COLO668 (cell line): Measurements from ENCODE around the gene NHEJ1.
A peak's percentile ranks its signal among the peaks of the same experiment; 100 is the strongest.

Source experiments
- DNase-seq: peaks from one replicate; lab custom pipeline; 2025; ENCODE audit not compliant: unreplicated experiment; lab: John Stamatoyannopoulos, UW

Gene NHEJ1

DNA sequence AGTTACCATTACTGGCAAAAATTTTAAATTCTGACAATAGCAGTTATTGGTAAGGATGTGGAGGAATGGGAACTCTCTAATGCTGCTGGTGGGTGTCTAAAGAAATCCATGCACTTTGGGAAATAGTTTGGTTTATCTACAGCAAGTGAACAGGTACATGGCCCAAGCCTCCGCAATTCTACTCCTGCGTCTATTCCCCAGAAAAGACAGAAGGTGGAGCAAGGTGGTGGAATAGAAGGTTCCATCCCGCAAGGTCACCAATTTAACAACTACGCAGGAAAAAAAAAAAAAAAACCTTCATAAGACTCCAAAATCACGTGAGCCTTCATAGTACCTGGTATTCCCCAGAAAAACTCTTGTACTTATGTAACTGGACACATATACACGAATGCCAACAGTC, 125.8 kb downstream of the NHEJ1 start:
- DNase-seq, result no peak

DNA sequence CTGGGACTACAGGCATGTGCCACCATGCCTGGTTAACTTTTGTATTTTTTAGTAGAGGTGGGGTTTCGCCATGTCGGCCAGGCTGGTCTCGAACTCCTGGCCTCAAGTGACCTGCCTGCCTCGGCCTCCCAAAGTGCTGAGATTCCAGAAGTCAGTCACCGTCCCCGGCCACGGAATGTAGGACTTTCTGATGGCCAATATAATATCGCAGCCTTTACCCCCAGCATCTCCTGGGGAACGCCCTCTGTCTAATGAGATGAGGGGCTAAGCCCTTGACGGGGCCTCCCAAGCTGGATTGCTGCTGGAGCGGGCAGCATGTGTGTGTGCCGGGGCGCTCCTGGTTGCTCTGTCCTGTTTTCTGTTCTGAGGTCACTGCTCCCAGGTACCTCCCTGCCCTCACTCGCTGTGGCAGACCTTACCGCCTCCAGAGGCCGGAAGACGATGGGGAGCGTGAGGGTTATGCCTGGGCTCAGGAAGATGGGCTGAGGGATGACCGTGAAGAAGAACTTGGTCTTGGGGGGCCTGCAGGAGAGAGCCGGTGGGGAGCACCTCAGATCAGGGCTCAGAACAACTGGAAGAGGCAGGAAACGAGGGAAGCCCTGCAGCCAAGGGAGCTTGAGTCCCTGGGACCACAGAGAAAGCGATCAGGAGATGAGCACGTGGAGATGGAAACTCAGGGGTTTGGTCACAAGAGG, 128.4 kb downstream of the NHEJ1 start:
- DNase-seq, result no peak

DNA sequence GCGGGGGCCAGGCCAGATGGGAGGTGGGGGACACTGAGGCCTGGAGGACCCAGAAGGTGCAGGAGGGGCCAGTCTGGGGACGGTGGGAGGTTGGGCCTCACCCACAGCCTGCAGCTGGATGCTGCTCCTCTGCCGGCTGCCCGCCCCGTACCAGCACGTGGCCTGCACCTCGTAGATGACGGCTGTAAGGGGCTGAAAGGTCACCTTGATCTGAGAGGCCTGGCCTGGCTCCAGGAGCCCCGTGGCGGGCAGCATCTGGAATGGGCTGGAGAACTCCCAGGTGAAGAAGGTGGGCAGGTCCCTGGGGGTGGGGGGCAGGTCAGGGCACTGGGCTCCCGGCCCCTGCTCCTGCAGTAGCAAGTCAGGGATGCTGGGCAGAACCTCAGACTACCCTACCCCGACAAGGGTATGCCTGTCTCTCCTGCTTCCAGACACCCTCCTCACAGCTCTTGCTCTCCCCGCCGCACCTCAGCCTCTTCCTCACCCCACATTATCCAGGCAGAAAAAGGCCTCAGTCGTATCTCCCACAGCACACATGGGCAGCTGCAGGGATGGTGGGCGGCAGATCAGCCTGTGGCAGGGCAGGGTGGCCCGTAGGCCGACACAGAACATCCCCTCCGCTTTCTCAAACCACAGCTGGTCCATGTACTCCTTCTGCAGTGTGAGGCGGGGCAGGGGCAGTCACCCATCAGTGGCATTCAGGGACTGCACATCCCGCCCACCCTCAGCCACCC, 129.4 kb downstream of the NHEJ1 start:
- no peak for DNase-seq

DNA sequence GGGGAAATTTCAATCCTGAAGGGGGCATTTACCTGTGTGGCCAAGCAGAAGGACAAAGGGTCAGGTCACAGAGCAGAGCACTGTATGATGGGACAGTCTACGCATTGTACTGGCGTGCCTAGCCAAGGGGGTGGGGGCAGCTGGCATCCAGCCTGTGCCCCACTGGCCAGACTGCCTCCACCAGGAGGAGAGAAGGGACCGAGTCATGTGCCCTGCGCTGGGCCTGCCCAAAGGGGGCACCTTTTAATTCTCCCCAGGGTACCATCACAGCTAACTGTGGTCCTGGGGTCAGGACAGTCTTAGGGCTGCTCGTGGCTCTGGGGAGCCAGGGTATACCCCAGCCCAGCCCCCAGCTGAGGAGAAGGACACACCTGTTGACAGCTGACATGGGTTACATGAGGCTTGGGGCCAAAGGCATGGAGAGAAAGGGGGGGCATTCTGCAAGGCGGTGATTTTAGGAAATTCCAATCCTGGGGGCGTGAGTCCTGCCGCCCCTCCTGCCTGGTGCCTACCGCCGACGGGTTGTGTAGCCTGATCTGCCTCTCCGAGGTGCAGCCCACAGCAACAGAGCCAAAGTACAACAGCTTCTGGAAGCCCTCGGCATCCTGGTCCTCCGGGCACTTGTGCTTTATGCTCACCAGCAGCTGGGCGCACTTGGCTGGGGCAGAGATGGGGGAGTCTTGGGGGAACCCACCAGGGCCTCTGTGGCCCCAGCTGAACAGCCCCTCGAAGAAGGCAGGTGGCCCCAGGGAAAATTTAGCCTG, 130.3 kb downstream of the NHEJ1 start:
- no peak for DNase-seq

DNA sequence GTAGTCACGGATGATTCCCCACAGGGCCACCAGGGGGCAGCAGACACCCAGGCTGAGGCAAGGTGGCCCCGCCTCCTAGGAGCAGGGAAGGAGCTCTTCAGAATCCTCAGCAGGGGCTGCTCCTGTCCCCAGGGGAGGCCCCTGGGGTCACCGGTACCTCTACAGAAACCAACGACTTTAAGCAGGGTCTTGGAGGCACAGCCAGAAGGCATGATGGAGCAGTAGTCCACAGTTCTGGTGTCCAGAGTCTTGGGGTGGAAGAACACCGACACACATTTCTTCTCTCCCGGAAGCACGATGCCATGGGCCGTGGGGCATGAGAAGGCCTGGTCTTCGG, 130.8 kb downstream of the NHEJ1 start:
- DNase-seq, result peak; percentile 85

DNA sequence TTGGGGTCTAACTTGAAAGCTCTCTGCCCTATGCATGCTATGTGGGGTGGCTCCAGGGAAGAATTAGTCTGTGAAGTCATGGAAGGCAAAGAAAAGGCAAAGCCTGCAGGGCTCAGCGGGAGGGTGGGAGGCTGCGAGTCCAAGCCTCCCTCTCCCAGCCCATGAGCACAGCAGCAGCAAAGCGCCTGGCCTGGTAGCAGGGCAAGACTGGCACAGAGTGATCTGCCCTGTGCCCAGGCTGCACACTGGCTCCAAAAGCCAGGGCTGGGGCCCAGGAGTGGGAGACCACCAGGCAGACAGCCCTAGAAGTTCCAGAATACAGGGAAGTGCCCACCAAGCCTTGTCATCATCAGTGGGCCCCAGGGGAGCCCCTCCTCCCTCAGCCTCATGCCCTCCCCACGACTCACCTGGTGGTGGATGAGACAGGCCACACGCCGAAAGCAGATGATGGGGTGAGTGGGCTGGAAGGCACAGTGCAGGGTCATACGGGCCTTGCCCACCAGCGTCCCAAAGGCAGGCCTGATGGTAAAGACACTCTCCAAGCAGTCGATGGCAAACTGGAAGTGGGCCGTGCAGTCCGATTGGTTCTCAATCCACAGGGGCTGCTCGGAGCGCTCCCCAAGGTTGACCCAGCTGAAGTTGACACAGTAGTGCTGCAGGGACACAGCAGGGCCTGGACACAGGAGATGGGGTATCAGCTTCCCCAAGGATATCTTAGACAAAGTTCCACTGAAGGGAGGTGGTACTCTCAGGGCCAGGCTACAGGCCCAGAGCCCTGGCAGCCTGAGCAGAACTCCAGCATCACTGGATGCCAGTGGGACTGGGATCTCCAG, 131.4 kb downstream of the NHEJ1 start:
- no peak for DNase-seq

DNA sequence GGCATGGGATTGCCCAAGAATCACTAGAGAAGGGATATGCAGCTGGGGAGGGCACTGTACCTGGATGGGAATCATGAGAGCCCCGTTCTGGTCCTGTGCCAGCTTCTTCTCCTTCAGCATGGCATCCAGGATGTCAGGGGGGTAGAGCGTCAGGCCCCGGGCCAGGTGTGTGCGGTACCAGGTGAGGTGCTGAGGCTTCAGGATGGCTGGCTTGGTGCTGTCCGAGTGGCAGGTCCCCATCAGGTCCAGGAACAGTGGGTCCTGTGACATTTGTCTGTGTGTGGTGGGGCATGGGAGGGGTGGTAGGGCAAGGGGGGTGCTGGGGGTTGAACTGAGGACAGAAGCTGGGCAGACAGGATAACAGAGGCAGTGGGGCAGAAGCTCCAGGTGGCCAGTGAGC, 132.5 kb downstream of the NHEJ1 start:
- DNase-seq, result no peak

DNA sequence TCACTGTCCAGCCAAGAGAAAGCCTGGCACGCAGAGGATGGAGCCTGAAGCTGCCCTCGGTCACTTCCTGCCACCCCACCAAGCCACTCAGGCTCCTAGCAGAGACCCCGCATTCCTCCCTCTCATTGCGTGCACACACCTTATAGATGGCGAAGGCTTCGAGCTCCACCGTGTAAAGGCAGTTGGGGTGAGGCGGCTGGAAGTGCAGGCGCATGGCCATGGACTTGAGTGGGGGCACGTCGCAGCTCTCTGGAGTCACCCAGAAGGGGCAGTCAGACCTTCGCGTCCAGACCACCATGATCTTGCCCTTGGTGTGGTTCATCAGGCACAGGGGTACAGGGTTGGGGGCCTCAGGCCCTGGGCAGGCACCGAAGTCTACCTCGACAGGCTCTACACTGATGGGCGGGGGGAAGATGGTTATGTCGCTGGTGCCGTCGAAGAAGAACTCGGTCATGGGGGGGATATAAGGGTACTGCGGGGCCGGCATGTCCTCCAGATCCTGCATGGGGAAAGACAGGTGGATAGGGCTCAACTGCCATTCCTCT, 133.0 kb downstream of the NHEJ1 start:
- no peak for DNase-seq

DNA sequence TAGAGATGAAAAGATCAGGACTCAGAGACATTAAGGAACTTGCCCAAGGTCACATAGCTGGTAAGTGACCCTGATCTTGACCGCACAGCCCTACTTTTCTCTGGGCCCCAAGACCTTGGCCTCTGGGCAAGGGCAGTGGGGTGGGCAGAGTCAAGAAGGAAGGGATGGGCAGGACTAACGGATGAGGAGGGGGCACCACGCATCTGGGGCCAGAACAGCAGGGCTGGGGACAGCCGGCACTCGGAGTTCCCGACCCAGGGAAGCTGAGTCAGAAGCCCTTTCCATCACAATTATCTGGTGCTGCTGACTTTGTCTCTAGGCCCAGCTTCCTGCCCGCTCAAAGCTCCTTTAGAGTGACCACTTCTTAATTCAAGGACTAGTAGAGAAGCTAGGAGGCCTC, 133.7 kb downstream of the NHEJ1 start:
- no peak for DNase-seq

DNA sequence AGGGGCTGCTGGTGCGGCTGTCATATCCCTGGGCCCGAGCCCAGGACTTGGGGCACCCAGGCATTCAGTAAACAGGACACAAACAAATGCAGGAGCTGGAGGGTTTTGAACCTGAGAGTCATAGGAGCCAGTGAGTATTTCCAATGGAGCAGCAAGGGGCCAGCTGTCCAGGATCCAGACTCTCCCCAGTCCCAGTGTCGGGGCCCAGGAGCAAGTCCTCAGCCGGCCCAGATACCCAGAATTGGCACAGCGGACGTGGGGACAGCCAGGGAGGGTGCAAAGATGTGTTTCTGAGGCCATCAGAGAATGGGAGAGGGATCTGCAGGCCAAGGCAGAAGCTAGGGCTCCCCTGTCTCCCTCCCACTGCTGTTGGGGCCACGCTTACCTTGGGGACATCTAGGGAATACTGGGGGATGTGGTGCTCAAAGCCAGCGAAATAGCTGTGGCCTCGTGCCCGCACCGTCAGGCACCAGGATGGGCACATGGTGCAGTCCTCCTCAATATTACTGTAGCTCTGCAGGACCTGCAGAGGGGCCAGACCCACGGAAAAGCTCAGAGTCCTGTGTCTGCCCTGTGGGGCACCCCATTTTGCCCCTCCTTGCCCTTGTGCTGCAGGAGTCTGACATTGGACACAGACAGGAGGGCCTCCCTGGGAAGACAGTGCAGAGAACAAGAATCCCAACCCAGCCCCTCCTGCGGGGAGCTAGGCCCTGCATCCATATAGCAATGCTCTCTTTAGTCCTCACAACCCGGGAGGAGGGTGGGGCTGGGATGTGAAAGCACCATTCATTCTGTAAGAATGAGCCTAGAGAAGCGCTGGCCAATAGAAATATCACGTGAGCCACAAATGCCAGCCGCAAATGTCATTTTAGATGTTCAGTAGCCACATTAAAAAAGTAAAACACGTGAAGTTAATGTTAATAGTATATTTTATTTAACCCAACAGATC, 134.7 kb downstream of the NHEJ1 start:
- DNase-seq, result no peak
